HG02642 (cell line): ENCODE measurements around the gene ING2.

ENCODE experiments used
- ATAC-seq: cut with Tn5 transposase; IDR thresholded peaks from one replicate; pipeline ENCODE4 v1.9.1; 2021; ENCODE audit warnings: mild to moderate bottlenecking; ENCODE audit not compliant: unreplicated experiment, poor library complexity

Gene ING2

GRCh38 chr4:183495184-183495583 is 9.7 kb upstream of the ING2 start:
- no peak for ATAC-seq

GRCh38 chr4:183499389-183499788 is 5.5 kb upstream of the ING2 start:
- ATAC-seq, result no peak

GRCh38 chr4:183499801-183500200 is 5.1 kb upstream of the ING2 start:
- ATAC-seq, result no peak

GRCh38 chr4:183503497-183504063 is 1.3 kb upstream of the ING2 start:
- peak; percentile 1 for ATAC-seq

DNA sequence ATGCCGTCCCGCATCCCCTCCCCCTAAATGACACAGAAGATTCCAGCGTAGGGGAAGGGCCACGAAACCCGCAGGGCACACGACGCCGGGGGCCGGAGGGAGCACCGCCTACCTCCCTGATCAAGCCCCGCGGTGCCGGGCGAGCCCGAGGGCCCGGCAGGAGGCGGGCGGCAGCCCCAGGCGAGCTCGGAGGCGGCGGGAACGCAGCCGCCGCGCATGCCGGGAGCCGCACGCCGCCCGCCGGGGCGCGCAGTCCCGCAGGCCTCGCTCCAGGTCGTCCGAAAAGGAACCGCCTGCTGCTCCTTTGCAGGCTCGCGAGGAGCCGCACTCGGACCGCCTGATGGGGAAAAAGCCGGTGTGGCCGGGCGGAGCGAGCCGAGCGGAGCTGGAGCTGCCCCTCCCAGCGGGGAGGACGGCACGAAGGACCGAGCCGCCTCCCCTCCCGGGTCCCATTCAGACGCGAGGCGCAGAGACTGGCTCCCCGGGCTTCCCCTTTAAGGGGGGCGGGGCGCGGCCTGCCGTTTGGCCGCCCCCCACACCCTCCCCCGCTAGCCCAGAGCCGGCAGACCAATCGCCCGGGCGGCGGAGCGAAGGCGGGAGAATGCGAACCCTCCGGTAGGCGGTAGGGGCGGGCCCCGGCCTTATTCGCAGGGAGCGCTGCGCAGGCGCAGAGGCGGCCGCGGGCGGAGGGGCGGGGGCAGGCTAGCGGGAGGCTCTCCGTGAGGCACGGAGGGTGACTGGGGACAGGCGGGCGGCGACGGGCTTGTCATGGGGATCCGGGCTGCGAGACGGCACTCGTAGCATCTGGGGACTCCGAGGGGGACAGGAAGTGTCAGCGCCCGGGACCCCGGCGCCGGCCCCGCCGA is 561 bp upstream of the ING2 start:
- peak; percentile 74 for ATAC-seq

DNA sequence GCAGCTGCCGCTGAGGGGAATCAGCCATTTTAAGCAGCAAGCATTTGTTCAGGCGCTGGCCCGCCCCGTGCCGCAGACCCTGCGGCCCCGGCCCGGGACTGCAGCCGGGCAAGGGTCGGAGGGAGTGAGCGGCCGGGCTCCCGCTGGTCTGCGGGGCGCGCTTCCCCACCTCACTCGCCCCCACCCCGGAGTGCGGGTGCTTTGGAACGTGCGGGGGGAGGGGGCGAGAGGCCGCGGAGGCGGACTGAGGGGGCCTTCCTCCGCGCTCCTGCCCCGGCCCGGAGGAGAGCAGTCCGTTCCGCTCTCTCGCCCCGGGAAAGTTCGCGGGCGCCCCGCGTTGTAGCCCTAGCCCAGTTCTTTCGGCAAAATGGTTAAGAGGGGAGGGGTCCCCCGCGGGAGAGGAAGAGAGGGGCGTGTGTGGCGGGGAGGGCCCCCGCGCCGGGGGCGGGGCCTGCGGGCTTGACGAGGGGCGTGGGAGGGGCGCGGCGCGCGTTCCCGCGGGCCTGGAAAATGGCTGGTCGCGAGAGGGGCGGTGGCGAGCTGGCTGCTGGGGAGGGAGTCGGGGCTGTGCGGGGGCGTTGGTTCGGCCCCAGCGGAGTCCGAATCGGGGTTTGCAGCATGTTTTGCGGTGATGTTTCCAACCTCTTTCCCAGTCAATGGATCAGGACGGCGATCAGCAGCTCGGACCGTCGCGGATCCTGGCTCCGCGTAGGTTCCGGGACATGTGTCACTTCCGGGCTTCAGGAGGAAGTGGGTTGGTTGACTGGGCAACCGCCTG is 942 bp downstream of the ING2 start:
- ATAC-seq, result peak; percentile 47

DNA sequence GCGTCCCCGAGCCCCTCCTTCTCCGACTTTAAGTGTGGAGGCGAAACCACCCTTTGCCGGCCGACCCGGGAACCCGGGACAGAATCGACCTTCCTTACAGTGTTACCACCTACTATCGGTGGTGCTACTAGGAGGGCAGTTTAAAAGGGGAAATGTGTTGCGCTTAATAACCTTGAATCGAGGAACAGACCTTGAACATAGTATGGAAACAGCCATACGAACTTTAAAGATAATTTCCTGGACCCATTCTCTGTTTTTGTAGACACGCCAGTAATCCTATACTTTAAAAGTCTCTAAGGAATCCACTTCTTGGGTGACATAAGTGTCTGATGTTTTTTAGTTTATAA is 1.5 kb downstream of the ING2 start:
- ATAC-seq, result no peak

- no peak for ATAC-seq
Observed at GRCh38 chr4:183507925-183508696, 3.3 kb downstream of the ING2 start.

DNA sequence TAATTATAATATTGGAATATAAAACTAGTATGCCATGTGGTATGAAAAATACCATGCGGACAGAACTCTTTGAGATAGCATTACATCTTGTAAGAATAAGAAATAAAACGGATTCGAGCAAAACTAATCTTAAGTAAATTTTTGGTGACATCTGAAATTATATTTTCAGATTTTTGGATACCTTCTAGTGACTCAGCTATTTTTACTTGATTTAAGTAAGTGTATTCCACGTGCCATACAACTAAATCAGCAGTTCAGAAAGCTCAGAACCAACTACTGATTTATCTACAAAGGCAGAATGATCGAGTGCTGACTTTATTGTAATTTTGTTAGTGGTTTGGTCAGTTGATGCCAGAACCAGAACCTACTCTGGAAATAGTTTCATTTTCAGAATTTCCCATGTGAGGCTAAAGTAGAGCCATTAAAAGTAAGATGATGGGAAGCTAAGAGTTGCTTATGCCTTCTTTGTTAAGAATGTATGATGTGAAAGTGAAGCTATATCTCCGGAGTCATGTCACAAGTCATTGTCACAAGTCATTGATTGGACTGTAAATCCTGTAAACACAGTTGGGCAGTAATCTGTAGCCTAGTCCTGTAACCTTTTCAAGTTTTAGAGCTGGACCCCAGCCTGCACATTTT is 4.0 kb downstream of the ING2 start:
- no peak for ATAC-seq

DNA sequence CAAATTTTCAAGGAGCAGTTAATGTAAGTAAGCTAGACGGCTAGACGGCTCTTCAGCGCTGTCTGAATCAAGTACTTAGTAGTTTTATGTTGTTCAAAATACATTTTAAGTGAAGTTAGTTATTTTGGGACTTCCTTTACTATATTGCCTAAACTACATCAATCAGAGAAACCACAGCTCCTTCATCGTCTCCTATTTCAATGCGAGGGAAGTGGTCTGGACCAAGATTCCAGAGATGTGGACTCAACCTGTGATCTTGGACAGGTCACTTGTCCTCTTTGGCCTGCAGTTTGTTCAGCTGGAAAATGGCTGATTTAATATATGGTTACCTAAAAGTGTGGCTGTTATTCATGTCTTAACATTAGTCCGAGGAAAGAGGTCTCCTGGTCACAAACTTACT is 10.6 kb downstream of the ING2 start:
- ATAC-seq, result no peak

GRCh38 chr4:183517194-183517593 is 12.3 kb downstream of the ING2 start:
- ATAC-seq, result no peak

GRCh38 chr4:183517781-183518180 is 12.9 kb downstream of the ING2 start:
- ATAC-seq, result no peak

- ATAC-seq, result no peak
Observed at GRCh38 chr4:183522821-183523220, 18.0 kb downstream of the ING2 start.

DNA sequence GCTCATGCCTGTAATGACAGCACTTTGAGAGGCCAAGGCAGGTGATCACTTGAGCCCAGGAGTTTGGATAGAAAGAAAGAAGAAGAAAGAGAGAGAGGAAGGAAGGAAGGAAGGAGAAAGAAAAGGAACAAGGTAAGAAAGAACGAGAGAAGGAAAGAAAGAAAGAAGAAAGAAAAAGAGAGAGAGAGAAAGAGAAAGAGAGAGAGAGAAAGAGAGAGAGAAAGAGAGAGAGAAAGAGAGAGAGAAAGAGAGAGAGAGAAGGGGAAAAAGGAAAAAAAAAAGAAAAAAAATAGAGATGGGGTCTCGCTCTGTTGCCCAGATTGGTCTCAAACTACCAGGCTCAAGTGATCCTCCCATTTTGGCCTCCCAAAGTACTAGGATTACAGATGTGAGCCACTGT is 22.5 kb downstream of the ING2 start:
- ATAC-seq, result no peak

GRCh38 chr4:183532821-183533220 is 28.0 kb downstream of the ING2 start:
- ATAC-seq, result no peak

GRCh38 chr4:183533698-183534097 is 28.8 kb downstream of the ING2 start:
- no peak for ATAC-seq

GRCh38 chr4:183540410-183541009 is 35.7 kb downstream of the ING2 start:
- no peak for ATAC-seq

DNA sequence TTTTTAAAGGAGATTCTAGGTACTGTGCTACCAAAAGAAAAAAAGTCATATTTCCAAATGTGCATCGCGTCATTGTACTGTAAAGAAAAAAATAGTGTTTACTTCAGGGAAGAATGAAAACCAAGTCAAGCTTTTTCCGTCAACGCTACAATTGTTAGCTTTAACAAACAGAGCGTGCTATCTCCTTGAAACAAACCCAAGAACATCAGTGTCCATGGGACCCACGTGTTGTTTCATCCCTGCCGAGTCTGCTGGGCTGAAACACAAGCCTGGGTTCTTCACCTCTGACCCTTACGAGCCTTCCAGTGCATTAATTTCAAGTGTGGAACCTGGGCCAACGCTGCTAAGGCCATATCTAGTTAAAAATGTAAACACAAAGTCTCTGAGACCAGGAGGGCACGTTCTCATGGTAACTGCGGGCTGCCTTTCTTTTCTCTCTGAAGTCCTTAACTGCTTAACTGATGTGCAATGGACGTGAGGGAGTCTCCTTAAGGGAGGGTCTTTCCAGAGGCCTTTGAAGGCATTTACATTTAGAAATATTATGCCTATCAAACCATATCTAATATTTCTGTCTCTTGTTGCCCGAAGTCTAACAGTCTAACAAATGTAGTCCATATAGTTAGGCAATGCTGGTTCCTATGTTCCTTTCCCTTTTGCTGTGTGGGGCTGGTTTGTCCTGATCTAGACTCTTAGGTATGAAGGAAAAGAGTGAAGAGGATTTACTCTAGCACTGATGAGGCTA is 36.3 kb downstream of the ING2 start:
- ATAC-seq, result no peak

- ATAC-seq, result no peak
Observed at GRCh38 chr4:183541752-183542040, 36.8 kb downstream of the ING2 start.
